Glomerular visceral epithelial cell (primary cell): Measurements from ENCODE around the gene NRXN3.
A peak's percentile ranks its signal among the peaks of the same experiment; 100 is the strongest.

Source experiments
- DNase-seq: peaks from one replicate; pipeline ENCODE4 v3.0.0-alpha.2; 2016; ENCODE audit errors: extremely low spot score

The NRXN3 gene

DNA sequence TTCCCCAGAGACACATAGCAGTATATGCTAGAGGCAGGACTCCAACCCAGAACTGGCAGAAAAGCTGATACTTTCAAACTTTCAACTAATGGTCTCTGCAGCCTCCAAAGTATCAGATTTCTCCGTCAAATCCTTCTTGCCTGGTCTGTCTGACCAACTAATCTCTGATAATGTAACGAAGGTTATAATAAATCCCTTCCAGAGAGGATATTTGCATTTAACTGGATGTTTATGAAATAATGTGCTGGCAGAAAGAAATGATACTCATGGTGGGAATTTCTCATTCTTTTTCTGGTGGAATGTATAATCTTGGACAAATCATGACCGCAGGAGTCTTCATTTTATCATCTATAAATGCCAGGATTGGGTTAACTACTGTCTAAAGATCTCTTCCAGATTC lies 1180.8 kb downstream of the NRXN3 start:
- no peak for DNase-seq

DNA sequence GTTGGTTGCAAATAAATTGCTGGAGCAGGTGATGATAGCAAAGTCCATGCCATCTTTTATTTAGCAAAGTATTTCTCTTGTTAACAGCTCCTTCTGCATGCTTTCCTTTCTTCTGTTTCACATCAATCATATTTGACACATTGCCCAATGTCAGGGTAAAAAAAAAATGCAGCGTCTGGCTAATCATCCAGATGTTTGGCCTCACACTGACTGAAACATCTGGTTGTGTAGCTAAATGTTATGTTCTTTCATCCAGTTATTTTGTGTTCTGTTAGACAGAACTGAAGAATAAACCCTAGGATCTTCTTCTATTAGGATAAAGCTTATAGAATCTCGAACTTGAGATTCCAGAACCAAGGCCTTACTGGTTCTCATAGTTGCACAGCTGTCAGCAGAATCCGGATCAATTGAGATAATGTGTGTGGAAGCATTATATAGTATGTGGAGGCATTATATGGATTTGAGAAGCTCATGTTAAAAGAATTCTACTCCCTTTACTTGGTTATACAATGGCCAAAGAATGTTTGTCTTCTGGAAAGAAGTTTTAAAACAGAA lies 1182.0 kb downstream of the NRXN3 start:
- DNase-seq: no peak

DNA sequence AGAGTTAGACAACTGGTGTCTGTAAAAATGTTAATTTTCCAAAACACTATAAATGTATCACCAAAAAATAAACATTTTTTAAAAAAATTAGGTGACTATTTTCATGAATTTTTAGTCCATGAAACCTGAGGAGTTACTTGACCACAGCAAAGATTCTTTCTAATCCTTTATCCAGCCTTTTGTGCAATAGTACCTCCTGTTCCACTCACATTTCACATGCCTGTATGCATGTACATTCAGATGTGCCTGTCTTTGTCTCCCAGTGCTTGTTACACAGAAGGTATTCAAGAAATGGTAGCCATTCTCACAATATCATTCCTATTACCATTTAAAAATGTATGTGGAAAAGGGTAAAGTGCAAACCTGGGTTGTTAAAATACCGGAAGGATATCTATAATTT lies 1184.2 kb downstream of the NRXN3 start:
- no peak for DNase-seq

DNA sequence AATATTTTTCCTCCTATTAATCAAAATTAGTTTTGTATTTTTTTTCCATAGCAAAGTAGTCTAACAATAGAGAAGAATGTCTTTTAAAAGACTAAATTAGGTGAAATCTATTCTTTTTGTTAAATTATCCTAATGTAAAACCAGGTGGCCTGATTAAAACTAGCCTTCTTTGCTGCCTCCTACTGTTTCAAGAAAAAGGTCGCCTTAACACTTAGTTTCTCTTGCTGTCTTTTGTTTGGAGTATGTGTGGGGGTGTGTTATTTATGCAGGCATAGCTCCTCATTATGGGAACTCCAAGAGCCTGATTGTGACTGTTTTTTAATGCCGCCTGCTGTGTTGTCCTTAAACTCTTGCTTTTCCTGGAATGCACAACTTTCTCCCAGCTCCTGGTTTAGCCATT lies 1185.9 kb downstream of the NRXN3 start:
- no peak for DNase-seq

DNA sequence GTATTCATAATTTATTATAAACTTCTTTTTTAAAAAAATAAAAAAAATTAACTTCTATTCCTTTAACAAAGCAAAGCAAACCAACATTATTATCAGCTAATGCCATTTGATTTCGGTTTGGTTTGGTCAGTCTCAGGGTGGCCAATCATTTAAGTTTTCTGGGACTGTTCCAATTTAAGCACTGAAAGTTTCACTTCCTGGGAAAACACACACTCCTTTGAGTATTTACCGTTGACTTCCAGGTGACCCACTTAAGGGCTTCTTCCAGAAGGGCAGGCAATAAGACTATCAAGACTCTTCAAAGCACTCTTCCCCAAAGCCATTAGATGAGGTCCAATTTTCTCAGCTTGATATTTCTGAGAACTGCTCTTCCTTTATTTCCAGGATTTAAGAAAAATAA lies 1187.1 kb downstream of the NRXN3 start:
- DNase-seq: no peak

DNA sequence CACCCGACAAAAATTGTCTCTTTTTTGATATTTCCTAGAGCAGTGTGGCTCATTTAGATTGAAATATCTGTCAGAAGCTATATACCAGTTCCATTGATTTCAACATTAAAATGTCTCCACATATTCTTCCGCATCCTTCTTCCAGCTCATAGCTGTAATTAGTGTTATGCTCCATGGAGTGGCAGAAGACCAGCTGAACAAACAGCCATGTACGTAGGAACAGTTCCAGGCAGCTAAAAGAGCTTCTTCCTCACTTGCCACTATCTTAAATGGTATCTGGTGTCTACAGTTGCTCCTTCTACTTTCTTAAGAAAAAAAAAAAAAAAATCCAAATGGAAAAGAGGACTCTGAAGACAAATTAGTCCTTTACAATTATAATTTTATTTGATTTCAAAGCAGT lies 1193.1 kb downstream of the NRXN3 start:
- DNase-seq: no peak

DNA sequence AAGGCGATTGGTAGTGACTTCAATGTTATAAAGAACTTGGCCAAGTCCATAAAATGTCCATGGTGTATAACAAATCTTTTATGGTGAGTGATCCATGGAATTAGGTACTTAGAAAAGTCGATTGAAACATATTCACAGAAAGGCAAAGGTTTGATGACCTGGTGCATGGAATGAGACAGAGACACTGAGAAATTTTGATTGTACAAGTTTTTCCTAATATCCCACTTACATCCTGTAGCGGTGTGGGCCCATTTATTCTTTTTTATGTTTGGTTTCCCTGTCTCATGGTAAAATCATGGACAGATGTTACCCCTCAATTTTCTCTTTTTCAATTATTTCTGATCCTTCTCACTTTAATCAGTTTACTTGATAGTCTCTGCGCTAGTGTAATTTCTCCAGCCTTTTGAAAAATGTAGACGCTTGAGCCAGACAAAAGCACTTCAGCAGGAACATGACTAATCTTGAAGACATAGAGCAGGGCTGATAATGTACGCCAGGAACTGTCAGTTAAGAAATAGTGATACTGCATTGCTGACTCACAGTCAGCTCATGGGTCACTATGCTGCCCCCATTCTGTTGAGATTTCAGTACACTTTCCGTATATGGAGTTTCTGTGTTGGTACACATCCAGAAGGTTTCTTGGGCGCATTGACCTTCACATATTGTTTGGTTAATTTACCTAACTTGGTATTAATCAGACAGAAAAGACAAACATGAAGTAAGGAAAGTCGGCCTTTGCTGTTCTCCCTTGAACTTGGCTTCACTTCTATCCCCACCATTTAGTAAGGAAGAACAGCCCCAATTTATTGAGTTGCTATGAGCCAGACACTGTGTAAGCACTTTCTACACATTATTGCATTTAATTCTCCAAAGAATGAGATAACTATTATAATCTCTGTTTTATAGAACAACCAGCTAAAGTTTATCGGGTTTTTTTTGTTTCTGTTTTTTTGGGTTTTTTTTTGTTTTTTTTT lies 1199.5 kb downstream of the NRXN3 start:
- DNase-seq: peak; percentile 63

DNA sequence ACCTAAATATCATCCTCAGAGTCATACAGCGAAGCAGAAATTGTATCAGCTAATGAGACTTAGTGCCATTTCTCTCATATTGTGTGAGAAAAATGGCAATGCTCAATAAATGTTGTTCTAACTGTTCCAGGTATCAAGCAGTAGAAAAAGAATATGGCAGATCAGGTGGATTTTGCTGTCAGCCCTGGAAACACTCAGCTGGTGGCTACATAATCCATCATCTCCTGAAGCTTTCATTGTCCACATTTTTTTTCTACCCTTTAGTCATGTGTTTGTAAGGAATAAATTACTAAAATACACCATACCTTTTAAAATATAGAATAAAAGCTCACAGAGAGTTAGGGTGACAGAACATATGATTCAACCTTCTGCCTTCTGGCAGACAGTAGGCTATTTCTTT lies 1200.8 kb downstream of the NRXN3 start:
- DNase-seq: no peak

DNA sequence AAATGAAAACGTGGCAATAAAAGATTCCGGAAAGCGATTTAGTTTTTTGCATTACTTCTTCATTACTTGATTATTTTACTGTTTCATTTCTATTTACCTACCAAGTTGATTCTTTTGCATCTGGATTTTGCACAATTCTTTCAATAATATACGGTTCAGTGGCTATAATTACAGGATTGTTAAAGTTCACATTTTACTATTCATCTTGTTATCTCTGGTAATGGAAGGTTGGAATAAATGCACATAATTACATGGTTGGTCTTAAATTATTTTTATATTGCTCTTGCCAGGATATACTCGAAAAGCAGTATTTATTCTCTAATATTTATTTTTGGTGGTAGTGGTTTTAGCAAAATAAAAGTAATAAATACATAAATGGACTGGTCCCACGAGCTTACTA lies 1203.3 kb downstream of the NRXN3 start:
- DNase-seq: no peak

DNA sequence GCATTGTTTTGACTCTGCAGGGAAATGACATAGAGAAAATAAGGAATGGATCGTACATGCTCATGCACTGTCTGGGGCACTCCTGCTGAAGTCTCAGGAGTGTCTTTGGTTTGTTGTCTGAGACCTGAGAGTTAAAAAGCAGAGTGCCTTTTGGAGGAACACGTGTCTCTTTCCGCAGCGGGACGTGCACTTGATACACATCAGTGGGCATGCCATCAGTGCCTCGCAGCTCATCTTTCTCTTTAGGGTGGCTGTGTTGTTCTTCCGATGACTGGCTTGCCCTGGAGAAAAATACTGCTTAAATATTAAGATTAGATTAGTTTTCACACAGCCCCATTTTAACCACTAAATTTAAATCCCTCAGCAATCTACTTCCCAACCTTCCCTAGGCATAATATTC lies 1205.2 kb downstream of the NRXN3 start:
- peak; percentile 6 for DNase-seq

DNA sequence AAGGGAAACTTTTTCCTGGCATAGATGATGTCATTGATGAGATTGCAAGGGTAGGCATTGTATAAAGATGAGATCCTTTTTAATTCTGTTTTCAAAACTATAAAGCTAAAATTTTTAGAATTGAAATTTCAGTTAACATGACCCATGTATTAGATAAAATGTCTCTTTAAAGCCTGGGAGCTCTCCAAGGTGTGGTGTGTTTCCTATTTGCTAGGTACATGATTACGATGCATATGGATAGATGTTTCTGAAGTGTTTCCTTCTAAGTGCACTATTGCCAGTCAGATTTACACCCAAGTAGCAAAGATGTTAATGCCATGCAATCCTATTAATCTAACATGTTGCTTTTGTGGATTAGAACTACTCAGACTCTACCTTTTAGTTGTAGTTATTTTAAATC lies 1206.4 kb downstream of the NRXN3 start:
- no peak for DNase-seq

DNA sequence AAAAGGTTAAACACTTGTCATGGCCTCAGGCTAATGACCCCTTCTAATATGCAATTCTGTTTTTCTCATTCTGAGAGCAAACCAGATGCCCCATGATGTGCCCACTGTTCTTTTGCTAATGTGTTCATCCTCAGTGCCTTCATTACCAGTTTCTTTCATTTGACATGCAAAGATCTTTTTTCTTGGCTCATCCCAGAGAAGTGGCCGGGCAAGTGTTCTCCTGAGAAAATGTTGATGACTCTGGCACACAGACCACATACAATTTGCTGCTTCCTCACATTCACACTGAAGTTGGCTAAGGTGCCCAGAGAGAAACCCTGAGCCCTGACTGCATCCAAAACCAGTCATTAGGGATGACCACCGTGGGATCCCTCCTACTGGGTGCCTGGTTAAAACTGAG lies 1207.8 kb downstream of the NRXN3 start:
- DNase-seq: no peak

DNA sequence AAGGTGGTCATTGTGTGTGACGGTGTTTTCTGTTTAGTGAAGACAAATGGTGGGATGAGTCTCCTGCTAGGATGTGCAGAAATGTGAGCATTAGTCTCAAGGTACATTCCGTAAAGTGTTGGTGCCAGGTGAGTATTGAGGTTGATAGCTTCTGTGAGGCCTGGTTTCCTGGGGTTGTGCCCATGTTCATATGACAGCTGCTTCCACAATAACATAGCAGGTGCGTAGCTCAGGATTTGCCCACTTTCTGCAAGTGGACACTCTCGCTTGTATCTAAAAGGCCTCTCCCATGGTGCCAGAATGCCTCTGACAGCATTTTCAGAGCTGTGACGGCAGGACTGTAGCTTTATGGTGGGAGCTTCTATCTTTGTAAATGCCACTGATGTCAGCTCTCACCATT lies 1209.1 kb downstream of the NRXN3 start:
- DNase-seq: no peak

DNA sequence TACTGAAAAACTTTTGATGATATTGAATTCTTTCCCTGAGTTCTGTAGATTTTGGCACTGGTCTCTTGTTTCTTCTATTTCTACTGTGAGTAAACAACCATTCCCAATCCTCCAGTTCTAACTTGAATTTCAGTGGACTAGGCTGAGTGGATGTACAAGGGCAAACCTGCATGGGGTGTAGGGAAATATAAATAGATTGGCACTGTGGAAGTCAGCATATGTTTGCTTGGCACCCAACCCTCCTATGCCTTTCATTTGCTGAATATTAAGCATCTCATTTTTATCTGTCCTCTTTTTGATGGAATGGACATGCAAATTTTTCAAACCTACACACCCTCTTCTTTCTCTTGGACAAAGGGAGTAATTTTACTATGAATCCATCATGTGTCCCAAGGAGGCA lies 1212.9 kb downstream of the NRXN3 start:
- DNase-seq: no peak

DNA sequence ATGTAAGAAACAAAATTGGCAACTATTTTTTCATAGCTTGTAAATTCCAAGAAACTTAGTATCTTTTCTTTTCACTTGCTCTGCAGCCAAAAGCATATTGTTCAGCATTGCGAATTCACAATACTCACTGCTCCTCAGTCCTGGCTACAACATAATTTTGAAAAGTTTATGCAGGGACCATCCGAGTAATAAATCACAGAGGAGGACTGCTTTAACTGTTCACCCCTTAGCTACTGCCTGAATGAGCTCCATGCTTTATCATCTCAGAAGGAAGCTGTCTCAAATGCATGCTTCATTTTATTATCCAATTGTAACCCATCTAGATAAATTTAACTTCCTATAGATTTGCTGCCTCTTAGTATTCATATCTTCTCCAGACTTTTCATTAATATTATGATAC lies 1213.3 kb downstream of the NRXN3 start:
- no peak for DNase-seq

DNA sequence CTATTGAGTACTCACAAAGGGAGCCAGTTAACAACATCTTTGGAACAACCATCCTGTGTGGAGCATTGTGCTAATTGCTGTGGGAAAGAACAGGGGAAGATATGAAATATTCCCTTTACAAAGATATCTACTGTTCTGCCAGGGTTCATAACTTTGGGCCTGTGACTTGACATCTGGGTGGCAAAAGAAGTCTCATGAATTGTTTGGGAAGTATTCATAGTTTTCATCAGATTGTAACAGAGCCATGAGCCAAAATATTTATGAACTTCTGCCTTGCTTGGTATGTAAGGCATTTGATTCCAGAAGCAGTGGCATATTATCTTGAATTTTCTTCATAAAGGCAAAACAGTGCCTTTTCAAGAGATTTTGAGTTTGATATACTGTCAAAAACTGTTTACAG lies 1224.9 kb downstream of the NRXN3 start:
- no peak for DNase-seq

DNA sequence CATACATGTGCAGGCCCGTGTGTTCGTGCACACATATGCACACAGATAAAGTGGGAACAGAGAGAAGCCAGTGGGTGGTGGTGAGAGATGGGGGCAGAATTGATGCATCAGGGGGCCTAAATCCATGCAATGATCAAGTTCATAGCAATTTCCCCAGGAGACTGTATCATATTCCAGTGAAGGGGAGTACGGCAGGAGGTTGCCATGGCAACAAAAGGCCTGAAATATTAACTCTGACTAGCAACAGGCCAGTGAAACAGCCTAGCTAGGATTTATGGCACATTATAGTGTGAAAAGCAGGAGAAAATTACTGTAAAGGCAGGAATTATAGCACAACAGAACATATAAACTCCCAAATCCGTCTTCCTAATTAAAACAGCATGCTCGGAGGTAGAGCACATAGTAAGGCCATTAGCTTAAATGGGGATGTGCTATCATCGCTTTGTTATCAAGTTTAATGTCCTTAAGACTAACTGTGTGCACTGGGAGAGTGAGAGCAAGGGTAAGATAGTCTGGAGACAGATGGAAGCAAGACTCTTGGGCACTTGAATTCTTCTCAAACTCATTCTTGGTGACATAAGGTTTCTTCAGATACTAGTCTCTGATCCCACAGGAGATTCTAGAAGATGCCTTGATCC lies 1234.8 kb downstream of the NRXN3 start:
- no peak for DNase-seq

DNA sequence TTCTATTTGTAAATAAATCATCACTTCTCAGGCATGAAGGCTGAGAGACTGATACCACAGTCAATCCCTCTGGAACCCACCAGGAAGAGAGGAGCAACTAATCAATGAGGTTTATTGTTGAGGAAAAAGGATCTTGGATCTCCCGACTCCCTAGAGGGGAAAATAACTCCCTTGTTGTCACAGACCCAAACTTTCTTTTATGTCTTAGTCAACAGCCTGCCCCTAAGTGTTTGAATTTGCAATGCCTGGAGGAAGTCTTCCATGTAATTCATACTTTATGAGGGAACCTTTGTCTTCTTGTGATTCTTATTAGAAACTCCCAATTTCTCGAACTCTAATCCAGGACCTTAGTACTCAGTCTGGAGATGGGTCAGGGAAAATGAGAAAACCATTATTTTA lies 1235.3 kb downstream of the NRXN3 start:
- no peak for DNase-seq

DNA sequence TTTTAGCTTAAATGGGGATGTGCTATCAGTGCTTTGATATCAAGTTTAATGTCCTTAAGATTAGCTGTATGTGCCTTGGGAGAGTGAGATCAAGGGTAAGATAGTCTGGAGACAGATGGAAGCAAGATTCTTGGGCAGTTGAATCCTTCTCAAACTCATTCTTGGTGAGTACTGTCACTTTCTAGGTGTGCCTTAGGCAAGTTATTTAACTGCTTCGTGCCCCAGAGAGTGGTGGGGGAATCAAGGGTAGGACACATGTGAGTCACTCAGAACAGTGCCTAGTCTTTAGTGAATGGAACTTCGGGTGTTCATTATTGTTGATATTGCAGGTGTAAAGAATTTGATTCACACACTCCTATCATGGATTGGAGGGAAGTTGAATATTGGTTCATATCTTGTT lies 1237.4 kb downstream of the NRXN3 start:
- no peak for DNase-seq

DNA sequence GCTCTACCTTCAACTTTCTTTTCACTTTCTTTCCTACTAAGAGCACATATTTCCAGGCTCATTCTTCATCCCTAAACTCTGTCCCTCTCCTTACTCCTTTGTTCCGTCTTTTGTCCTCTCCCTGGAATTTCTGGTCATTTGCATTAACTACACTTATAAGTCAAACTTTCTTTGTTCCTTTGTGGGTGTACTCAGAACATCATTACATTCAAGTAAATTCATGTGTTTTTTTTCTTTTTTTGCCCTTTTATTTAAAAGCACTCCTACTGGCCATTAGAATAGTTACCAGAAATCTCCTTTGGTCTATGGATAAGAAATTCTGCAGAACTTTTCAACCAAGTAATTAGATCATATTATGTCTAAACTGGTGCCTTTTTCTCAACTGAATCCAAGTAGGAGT lies 1238.5 kb downstream of the NRXN3 start:
- no peak for DNase-seq

DNA sequence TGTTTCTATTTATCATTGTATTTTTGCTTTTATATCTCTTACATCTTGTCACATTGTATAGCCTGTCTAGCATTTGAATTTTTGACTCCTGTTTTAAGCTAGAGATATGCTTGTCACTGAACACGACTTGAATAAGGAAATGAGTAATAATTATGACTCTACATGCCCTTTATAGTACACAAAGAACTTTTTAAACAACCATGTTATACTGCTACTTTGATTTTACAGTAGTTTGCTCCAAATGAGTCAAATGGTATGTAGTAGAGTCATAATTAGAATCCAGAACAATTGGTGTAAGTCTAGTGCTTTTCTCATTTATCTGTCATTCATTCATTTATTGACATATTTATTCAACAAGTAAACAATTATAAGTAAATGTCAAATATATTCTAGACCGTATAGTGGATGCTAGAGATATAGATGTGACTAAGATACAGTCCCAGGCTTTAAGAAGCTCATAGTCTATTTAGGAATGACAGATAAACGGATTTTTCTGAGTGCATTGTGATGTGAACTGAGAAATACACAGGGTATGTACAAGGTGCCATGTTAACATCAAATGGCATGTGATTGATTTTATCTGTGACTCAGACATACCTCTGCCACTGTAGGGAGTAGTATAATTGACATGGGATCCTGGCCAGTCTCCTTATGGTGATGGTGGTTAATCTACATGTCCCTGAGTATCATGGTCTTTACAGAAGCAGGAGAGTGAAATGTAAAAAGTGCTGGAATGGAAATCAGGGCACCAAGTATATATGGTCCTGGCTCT lies 1241.4 kb downstream of the NRXN3 start:
- DNase-seq: no peak

DNA sequence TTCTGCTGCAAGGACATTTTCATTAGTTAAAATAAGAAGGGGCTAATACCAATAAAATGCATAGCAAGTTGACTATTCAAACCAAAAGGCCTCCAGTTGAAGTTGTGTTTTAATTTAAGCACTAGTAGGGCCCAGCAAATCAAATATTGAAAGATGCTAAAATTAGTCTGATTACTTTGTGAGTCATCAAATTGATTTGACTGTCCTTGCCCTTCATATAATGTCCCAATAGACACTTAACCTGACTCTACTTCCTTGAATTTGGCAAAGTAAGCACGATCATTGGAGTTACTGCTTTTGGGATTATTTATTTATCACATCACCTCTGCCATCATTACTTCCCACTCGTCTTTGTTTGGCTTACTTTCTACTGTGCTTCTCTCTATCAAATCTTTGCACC lies 1242.6 kb downstream of the NRXN3 start:
- DNase-seq: no peak
